HepG2 (cell line): ENCODE measurements around the gene LSMEM2. TPM values are rescaled to one million over a fixed set of nuclear protein-coding genes. Genes with fewer than 3 reads are reported as not detected.

Source experiments
- BATF2 ChIP-seq: sonication (generic); formaldehyde crosslinking; IDR thresholded peaks from 2 replicates; pipeline ENCODE4 v1.8.0; 2022; ENCODE audit warnings: mild to moderate bottlenecking, missing genetic modification reagents, moderate library complexity
- CCAR2 ChIP-seq: fragments of 200-400 bp; formaldehyde crosslinking; optimal IDR thresholded peaks from 2 replicates; pipeline ENCODE3; 2018; ENCODE audit warnings: low read depth, mild to moderate bottlenecking, low read length, moderate library complexity
- ERF ChIP-seq: IDR thresholded peaks from 2 replicates; pipeline ENCODE4 v1.6.1; 2018; ENCODE audit warnings: missing biosample characterization, missing genetic modification reagents
- FOXA1 ChIP-seq, 2 experiments: fragments of 450-650 bp in 1 of 2; sonication (generic) in 1 of 2; formaldehyde crosslinking in 1 of 2; IDR thresholded peaks; 2 replicates each; pipeline versions ENCODE4 v1.4.0 to v1.6.1; 2016 to 2020; ENCODE audit warnings: missing genetic modification reagents in 1 of 2
- FOXP4 ChIP-seq: sonication (generic); formaldehyde crosslinking; IDR thresholded peaks from 2 replicates; pipeline ENCODE4 v1.4.0; 2020; ENCODE audit warnings: missing genetic modification reagents
- HNRNPL ChIP-seq: fragments of 200-400 bp; formaldehyde crosslinking; IDR thresholded peaks from 2 replicates; pipeline ENCODE4 v1.6.1; 2017; ENCODE audit warnings: mild to moderate bottlenecking, low read depth, low read length
- HOXA7 ChIP-seq: sonication (generic); formaldehyde crosslinking; IDR thresholded peaks from 2 replicates; pipeline ENCODE4 v1.8.1; 2022; ENCODE audit warnings: mild to moderate bottlenecking, missing genetic modification reagents, moderate library complexity
- MED13 ChIP-seq: sonication (generic); formaldehyde crosslinking; IDR thresholded peaks from 2 replicates; pipeline ENCODE4 v1.5.0; 2020; ENCODE audit warnings: missing genetic modification reagents
- MEF2D ChIP-seq: sonication (generic); formaldehyde crosslinking; IDR thresholded peaks from 2 replicates; pipeline ENCODE4 v1.5.1; 2020; ENCODE audit warnings: mild to moderate bottlenecking, missing genetic modification reagents
- PHF5A ChIP-seq: IDR thresholded peaks from one replicate; pipeline ENCODE4 v1.6.1; 2018; ENCODE audit warnings: low read depth, missing genetic modification reagents; ENCODE audit not compliant: unreplicated experiment
- POGZ ChIP-seq: sonication (generic); formaldehyde crosslinking; IDR thresholded peaks from 2 replicates; pipeline ENCODE4 v1.4.0; 2020; ENCODE audit warnings: mild to moderate bottlenecking, missing genetic modification reagents
- PRPF4 ChIP-seq: fragments of 200-400 bp; formaldehyde crosslinking; IDR thresholded peaks from 2 replicates; pipeline ENCODE4 v1.6.1; 2016; ENCODE audit warnings: low read length, low read depth; ENCODE audit not compliant: poor library complexity, severe bottlenecking
- RBM22 ChIP-seq: fragments of 200-400 bp; formaldehyde crosslinking; optimal IDR thresholded peaks from 2 replicates; pipeline ENCODE3; 2017; ENCODE audit warnings: mild to moderate bottlenecking, low read length, moderate library complexity
- REPIN1 ChIP-seq: sonication (generic); formaldehyde crosslinking; IDR thresholded peaks from 2 replicates; pipeline ENCODE4 v1.8.0; 2022; ENCODE audit warnings: missing genetic modification reagents, low read depth, mild to moderate bottlenecking, borderline replicate concordance
- SALL1 ChIP-seq: sonication (generic); formaldehyde crosslinking; IDR thresholded peaks from 2 replicates; pipeline ENCODE4 v1.8.0; 2022; ENCODE audit warnings: mild to moderate bottlenecking, missing genetic modification reagents
- TCF7L2 ChIP-seq: IDR thresholded peaks from 2 replicates; pipeline ENCODE4 v1.6.1; 2011; ENCODE audit warnings: mild to moderate bottlenecking, low read depth, low read length, moderate library complexity
- ZNF101 ChIP-seq: sonication (generic); formaldehyde crosslinking; IDR thresholded peaks from 2 replicates; pipeline ENCODE4 v1.4.0; 2020; ENCODE audit warnings: mild to moderate bottlenecking, low read depth, missing genetic modification reagents, borderline replicate concordance
- ZNF251 ChIP-seq: sonication (generic); formaldehyde crosslinking; IDR thresholded peaks from 2 replicates; pipeline ENCODE4 v1.9.0; 2021; ENCODE audit warnings: mild to moderate bottlenecking, missing genetic modification reagents
- ZNF256 ChIP-seq: sonication (generic); formaldehyde crosslinking; conservative IDR thresholded peaks from 2 replicates; pipeline ENCODE4 v1.4.0; 2020; ENCODE audit warnings: missing genetic modification reagents
- ZNF337 ChIP-seq: sonication (generic); formaldehyde crosslinking; IDR thresholded peaks from 2 replicates; pipeline ENCODE4 v1.5.1; 2020; ENCODE audit warnings: missing genetic modification reagents, low read depth, mild to moderate bottlenecking, borderline replicate concordance
- ZNF446 ChIP-seq: sonication (generic); formaldehyde crosslinking; IDR thresholded peaks from 2 replicates; pipeline ENCODE4 v1.5.0; 2020; ENCODE audit warnings: mild to moderate bottlenecking, missing genetic modification reagents
- ZNF501 ChIP-seq: sonication (generic); formaldehyde crosslinking; IDR thresholded peaks from 2 replicates; pipeline ENCODE4 v1.5.1; 2020; ENCODE audit warnings: mild to moderate bottlenecking, moderate library complexity, missing genetic modification reagents
- ZNF556 ChIP-seq: sonication (generic); formaldehyde crosslinking; IDR thresholded peaks from 2 replicates; pipeline ENCODE4 v1.4.0; 2020; ENCODE audit warnings: mild to moderate bottlenecking, missing genetic modification reagents, borderline replicate concordance
- ZNF605 ChIP-seq: sonication (generic); formaldehyde crosslinking; IDR thresholded peaks from 2 replicates; pipeline ENCODE4 v1.8.0; 2022; ENCODE audit warnings: mild to moderate bottlenecking, missing genetic modification reagents
- ZNF768 ChIP-seq: sonication (generic); formaldehyde crosslinking; IDR thresholded peaks from 2 replicates; pipeline ENCODE4 v1.4.0; 2020; ENCODE audit warnings: missing genetic modification reagents
- polyA plus RNA-seq, 8 experiments: library from polyadenylated mRNA; depleted of rRNA in 3 of 8; stranded (reverse) in 7 of 8; unstranded in 1 of 8; fragments of >200 nt; fragmentation: Illumina TruSeq in 4 of 8; extraction: Trizol in 4 of 8; gene quantifications; 2 replicates each; pipeline versions ENCODE4 v1.2.1 to v1.2.3, GENCODE V29; 2011 to 2016; ENCODE audit warnings: low read depth in 4 of 8, missing spikeins in 1 of 8, mixed read lengths in 1 of 8; ENCODE audit not compliant: insufficient read depth in 1 of 8
- total RNA-seq, 5 experiments: library from RNA; depleted of rRNA; stranded (reverse); fragments of >200 nt; fragmentation: Illumina TruSeq; extraction: Trizol; gene quantifications; 2 replicates each; pipeline ENCODE4 v1.2.3, GENCODE V29; 2016; ENCODE audit warnings: low read depth in 1 of 5
- TF ChIP-seq, protein P1 (sequence below): sonication (generic); formaldehyde crosslinking; IDR thresholded peaks from 2 replicates; pipeline ENCODE4 v1.4.0; 2020; ENCODE audit warnings: missing genetic modification reagents

The LSMEM2 gene
- total and polyA plus RNA-seq, 2 of the 13 experiments (the other 11 are each of a cell fraction or from before 2014, with no cell fraction given), result 0.07 to 0.41 TPM

GRCh38 chr3:50299929-50300680 is 21.2 kb downstream of the LSMEM2 start (continued):
- TF ChIP-seq PHF5A, result no peak
- TF ChIP-seq ZNF605 (CRISPR knock-in tag), result peak; percentile 47; the same call in 1 of the 2 replicates
- no peak for TF ChIP-seq TCF7L2
- TF ChIP-seq ZNF337 (CRISPR knock-in tag), result no peak
- 0 out of 2 replicates have a peak, but pooled peaks have one; percentile 36 for TF ChIP-seq HOXA7 (CRISPR knock-in tag)
- no peak for TF ChIP-seq MEF2D (CRISPR knock-in tag)
- peak; percentile 2; the same call in 1 of the 2 replicates for TF ChIP-seq FOXP4 (CRISPR knock-in tag)
- TF ChIP-seq ZNF501 (CRISPR knock-in tag), result 0 out of 2 replicates have a peak, but pooled peaks have one; percentile 4
- TF ChIP-seq SALL1 (CRISPR knock-in tag), result peak; percentile 27; the same call in 1 of the 2 replicates
- TF ChIP-seq ZNF768 (CRISPR knock-in tag), result peak; percentile 47; the same call in 1 of the 2 replicates
- no peak for TF ChIP-seq ERF (CRISPR knock-in tag)
- TF ChIP-seq, protein P1, sequence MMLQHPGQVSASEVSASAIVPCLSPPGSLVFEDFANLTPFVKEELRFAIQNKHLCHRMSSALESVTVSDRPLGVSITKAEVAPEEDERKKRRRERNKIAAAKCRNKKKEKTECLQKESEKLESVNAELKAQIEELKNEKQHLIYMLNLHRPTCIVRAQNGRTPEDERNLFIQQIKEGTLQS (CRISPR knock-in tag), result no peak
- peak; percentile 73 for TF ChIP-seq CCAR2
- TF ChIP-seq RBM22, result peak; percentile 28
- TF ChIP-seq ZNF256, result 0 out of 2 replicates have a peak, but pooled peaks have one; percentile 56
- TF ChIP-seq ZNF446, result 0 out of 2 replicates have a peak, but pooled peaks have one; percentile 46
- peak; percentile 75 for TF ChIP-seq PRPF4
- TF ChIP-seq REPIN1, result no peak
- no peak for TF ChIP-seq ZNF101 (CRISPR knock-in tag)
- 0 out of 2 replicates have a peak, but pooled peaks have one; percentile 38 for TF ChIP-seq BATF2 (CRISPR knock-in tag)
- TF ChIP-seq MED13 (CRISPR knock-in tag), result peak; percentile 12; the same call in 1 of the 2 replicates
- TF ChIP-seq ZNF251, result no peak
- 0 out of 2 replicates have a peak, but pooled peaks have one; percentile 1 for TF ChIP-seq POGZ
- TF ChIP-seq ZNF556 (CRISPR knock-in tag), result peak; percentile 63; the same call in 1 of the 2 replicates
- TF ChIP-seq HNRNPL, result 0 out of 2 replicates have a peak, but pooled peaks have one; percentile 37
- no peak for TF ChIP-seq FOXA1 (IDR thresholded peaks at IDR 0.05)
- TF ChIP-seq FOXA1 (CRISPR knock-in tag; IDR thresholded peaks at IDR 0.05), result no peak
